Epidermal melanocyte (primary cell): ENCODE measurements around the gene TET3.

Experiments used
- DNase-seq: peaks from one replicate; pipeline ENCODE4 v3.0.0; 2011; ENCODE audit warnings: low spot score; ENCODE audit not compliant: insufficient read length

The TET3 gene

GRCh38 chr2:73964223-73964622, 20.5 kb upstream of the TET3 start:
- DNase-seq, result no peak

- no peak for DNase-seq
Observed at GRCh38 chr2:73965053-73965452, 19.7 kb upstream of the TET3 start.

- DNase-seq, result no peak
Observed at GRCh38 chr2:73968357-73968937, 16.3 kb upstream of the TET3 start.

- no peak for DNase-seq
Observed at GRCh38 chr2:73969356-73969755, 15.4 kb upstream of the TET3 start.

DNA sequence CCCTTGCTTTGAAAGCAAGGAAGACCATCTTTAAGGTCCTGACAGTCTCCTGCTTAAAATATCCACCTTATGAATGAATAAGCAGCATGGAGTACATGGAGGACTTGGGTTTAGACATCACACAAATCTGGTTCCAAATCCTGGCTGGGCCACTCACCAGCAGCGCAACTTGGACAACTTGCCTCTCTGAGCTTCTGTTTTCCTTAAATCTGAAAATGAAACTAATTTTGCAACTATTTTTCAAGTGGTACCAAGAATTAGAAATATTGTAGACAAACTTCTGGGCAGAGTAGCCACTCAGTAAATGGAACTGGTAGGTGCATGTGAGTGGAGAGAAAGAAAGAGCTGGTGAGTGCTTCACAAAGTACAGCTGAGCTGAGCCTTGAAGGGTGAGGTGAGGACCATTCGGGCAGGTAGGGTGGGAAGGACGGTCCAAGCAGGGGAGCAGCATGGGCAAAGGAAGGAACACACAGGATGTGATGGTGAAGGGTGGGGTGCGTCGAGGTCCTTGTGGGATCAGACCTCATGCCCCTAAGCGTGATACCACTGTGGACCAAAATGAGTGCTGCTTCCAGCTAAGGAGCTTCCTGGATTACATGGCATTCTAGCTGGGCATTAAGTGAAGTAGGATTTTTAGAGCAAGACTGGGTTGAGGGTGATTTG, 14.4 kb upstream of the TET3 start:
- no peak for DNase-seq

DNA sequence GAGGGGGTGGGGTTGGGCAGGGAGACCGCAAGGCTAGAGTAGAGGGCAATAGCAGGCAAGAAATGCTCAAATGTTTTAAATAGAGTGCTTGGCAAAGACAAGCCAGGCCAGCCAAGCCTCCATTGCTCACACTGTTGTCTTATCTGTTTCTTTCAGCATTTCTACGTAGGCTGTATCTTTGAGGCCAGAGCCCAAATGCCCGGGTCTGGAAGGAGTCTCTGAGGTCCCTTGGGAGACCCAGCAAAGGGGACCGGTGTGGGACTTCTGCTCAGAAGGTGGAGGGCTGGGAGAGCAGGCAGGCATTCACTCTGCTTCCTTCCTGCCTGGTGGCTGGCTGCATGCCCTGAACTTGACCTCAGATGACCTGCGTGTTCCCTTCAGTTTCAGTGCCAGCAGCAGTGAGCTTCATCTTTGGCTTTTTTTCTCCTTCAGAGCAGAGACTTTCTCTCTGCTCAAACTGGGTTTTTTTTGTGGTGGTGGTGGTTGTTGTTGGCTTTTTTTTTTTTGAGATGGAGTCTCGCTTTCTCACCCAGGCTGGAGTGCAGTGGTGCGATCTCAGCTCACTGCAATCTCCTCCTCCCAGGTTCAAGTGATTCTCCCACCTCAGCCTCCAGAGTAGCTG, 13.7 kb upstream of the TET3 start:
- DNase-seq, result no peak

- DNase-seq, result no peak
Observed at GRCh38 chr2:73971722-73972121, 13.0 kb upstream of the TET3 start.

GRCh38 chr2:73972846-73973245, 11.9 kb upstream of the TET3 start:
- DNase-seq, result no peak

- DNase-seq, result no peak
Observed at GRCh38 chr2:73975731-73976130, 9.0 kb upstream of the TET3 start.

- DNase-seq, result no peak
Observed at GRCh38 chr2:73976803-73977202, 7.9 kb upstream of the TET3 start.

- DNase-seq, result no peak
Observed at GRCh38 chr2:73977466-73977865, 7.2 kb upstream of the TET3 start.

GRCh38 chr2:73979021-73979420, 5.7 kb upstream of the TET3 start:
- no peak for DNase-seq

- DNase-seq, result no peak
Observed at GRCh38 chr2:73979686-73980085, 5.0 kb upstream of the TET3 start.

- DNase-seq, result no peak
Observed at GRCh38 chr2:73980566-73980965, 4.1 kb upstream of the TET3 start.

GRCh38 chr2:73981081-73982001, 3.4 kb upstream of the TET3 start:
- DNase-seq, result peak; percentile 58

DNA sequence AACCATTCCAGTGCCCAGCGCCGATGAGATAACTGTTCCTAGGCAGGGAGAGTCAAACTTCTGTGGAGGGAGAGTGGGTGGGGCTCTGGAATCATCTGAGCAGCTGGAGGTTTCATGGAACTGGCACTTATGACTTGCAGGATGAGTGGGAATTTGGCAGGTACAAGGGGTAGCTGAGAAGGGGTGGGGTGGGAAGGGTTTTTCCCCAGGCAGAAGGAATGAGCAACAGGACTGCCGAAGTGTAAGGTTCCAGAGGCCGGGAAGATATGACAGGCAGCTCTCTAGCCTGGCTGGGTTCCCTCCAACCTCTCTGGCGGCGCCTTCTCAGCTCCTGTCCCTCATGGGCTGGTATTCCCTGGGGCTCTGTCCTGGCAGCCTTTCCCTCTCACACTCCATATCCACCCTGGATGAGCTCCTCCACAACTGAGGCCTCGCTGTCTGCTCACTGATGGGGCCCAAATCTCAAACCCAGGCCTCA, 2.5 kb upstream of the TET3 start:
- no peak for DNase-seq

- no peak for DNase-seq
Observed at GRCh38 chr2:73983322-73984202, 1.1 kb upstream of the TET3 start.

GRCh38 chr2:73984922-73985307, 205 bp downstream of the TET3 start:
- DNase-seq, result no peak

DNA sequence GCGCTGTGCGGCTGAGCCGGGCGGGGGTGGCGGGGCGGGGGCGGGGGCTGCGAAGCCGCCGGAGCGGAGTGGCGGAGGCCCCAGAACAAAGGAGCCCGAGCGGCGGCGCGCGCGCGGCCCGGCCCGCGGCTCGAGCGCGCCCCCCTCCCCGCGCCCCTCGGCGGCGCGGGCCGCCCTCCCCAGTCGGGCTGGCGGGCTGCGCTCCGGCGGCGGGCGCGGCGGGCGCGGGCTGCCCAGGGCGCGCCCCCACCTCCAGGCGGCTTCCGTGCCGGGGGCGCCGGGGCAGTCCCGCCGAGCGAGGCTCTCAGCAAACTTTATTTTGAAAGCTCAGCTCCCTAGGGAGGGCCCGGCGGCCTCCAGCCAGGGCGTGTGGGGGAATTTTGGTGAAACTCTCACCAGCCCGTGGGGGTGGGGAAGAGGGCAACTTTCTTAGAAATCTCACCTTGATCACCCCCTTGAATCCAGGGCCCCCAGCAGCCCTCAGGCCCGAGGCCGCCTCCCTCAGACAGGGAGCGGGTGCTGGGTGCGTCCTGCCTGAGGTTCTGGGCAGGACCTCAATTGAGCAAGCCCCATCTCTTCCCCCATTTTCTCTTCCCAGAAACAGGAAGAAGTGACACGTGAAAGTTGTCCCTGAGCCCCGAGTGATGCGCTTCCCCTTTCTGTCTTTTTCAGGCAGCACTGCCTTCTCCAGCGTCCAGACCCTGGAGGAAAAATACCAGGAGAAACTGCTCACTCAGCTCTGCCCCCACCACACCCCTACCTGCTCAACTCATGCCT, 786 bp downstream of the TET3 start:
- DNase-seq, result no peak

DNA sequence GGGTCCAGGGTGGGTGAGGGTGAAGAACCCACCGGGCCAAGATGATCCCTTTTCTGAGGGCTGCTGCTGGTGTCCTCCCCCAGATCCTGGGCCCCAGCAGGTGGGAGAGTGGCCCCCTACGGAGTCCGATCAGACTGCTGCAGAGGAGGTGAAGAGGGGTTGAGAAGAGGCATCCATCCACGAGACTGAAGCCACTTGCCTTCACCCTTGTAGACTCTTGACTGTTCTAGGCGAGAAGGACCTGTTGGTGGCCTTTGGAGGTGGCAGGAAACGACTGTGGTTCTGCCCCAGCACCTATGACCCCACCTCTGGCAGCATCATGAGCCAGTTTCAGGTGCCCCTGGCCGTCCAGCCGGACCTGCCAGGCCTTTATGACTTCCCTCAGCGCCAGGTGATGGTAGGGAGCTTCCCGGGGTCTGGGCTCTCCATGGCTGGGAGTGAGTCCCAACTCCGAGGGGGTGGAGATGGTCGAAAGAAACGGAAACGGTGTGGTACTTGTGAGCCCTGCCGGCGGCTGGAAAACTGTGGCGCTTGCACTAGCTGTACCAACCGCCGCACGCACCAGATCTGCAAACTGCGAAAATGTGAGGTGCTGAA, 1.5 kb downstream of the TET3 start:
- DNase-seq, result no peak
